ENCODE data around the gene ZNF605.
"Not testable (repeated sequence)": the region's sequence is repeated elsewhere in the genome, so short reads cannot be mapped to it uniquely, and the experiment has no call there.

ZNF605 gene

GRCh38 chr12:132904718-132905328 lies 51.3 kb downstream of the ZNF605 start:
- peak; percentile 82 for DNase-seq

- no peak for DNase-seq
These were observed 57.1 kb downstream of the ZNF605 start for GRCh38 chr12:132899033-132899432.

GRCh38 chr12:132888852-132889251 lies 67.3 kb downstream of the ZNF605 start:
- no peak for DNase-seq

GRCh38 chr12:132887513-132888351 lies 68.4 kb downstream of the ZNF605 start, which contains the start of gene CHFR:
CHFR (minus strand) TSS chr12:132887605; CDS start chr12:132887328, 277 bp downstream.
- peak; percentile 93 for DNase-seq

GRCh38 chr12:132886529-132887477 lies 69.3 kb downstream of the ZNF605 start:
- peak; percentile 6 for DNase-seq

GRCh38 chr12:132881818-132882217 lies 74.3 kb downstream of the ZNF605 start:
- no peak for DNase-seq

GRCh38 chr12:132874620-132875019 lies 81.5 kb downstream of the ZNF605 start:
- DNase-seq = not testable (repeated sequence)

- no peak for DNase-seq
These were observed 81.9 kb downstream of the ZNF605 start for GRCh38 chr12:132874175-132874574.

- no peak for DNase-seq
These were observed 82.4 kb downstream of the ZNF605 start for GRCh38 chr12:132873724-132874123.

- peak; percentile 6 for DNase-seq
These were observed 83.1 kb downstream of the ZNF605 start for GRCh38 chr12:132872975-132873421.

- DNase-seq = no peak
These were observed 83.8 kb downstream of the ZNF605 start for GRCh38 chr12:132872073-132872855.

- DNase-seq = no peak
These were observed 86.6 kb downstream of the ZNF605 start for GRCh38 chr12:132869551-132869950.
